BJ (cell line): ENCODE results near the gene TMEM135. TPM values are rescaled to one million over a fixed set of nuclear protein-coding genes. Genes with fewer than 3 reads are reported as not detected.

ENCODE experiments used
- CTCF ChIA-PET: fragments of 350-600 bp; formaldehyde crosslinking; extraction: SDS; loops from one replicate; lab custom pipeline; 2021; ENCODE audit warnings: antibody characterized with exemption, inconsistent platforms; lab: Yijun Ruan, JAX
- POLR2A ChIA-PET: fragments of 300-600 bp; sonication (Branson Sonifier 250); formaldehyde crosslinking; extraction: SDS; loops from one replicate; lab custom pipeline; 2021; ENCODE audit warnings: antibody characterized with exemption; lab: Charles Lee
- DNase-seq: peaks from one replicate; pipeline ENCODE4 v3.0.0-alpha.2; 2011; ENCODE audit warnings: low read depth
- H3K27me3 ChIP-seq: 2 replicates; pipeline ENCODE4 v1.6.0; 2011; ENCODE audit warnings: low read length; ENCODE audit not compliant: control insufficient read depth, insufficient read depth
- H3K36me3 ChIP-seq: 2 replicates; pipeline ENCODE4 v1.5.1; 2011; ENCODE audit warnings: low read length; ENCODE audit not compliant: control insufficient read depth, insufficient read depth
- H3K4me3 ChIP-seq: 2 replicates; pipeline ENCODE4 v1.5.1; 2011; ENCODE audit warnings: low read depth, mild to moderate bottlenecking, control low read depth, low read length
- CTCF ChIP-seq: IDR thresholded peaks from 2 replicates; pipeline ENCODE4 v1.5.1; 2011; ENCODE audit warnings: low read depth, mild to moderate bottlenecking, control low read depth, inconsistent platforms, low read length, moderate library complexity; ENCODE audit not compliant: insufficient read depth
- polyA plus RNA-seq: library from polyadenylated mRNA; depleted of rRNA; stranded (reverse); fragments of >200 nt; gene quantifications from 2 replicates; pipeline ENCODE4 v1.2.3, GENCODE V29; 2011

Gene TMEM135
- polyA plus RNA-seq, 1 experiment = 4.6 TPM

DNA sequence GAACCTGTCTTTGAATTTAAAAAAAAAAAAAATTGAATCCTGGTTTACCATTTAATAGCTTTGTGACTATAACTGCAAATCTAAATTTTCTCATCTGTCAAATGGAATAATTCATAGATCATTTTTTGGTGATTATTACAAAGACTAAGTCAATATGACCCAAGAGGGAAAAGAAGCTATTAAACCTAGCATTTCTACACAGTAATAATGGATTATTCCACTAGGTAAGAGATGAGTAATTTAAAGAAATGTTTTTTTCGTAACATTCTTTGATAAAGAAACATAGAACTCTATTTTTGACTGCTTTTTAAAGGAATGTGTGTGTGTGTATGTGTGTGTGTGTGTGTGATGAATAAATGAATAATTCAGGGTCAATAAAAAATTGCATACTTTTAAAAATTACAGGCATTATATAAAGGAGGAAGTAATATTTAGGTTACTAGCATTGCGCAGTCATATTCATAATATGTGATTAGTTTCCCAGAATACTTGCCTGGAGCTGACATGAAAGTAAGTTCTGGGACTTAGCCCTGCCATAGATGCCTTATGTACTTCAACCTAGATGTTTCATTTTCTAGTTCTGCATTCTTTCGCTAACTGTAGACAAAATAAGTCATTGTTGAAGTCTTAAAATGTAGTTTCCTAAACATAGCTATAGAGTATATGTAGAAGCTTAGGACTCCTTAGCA, 72.9 kb downstream of the TMEM135 start:
- POLR2A ChIA-PET = no interaction called here
- no peak for DNase-seq
- CTCF ChIA-PET = interaction anchor here (0.8 to 1.9 kb wide), 2 partner anchors 15 to 22 kb away, joined by 3 to 4 read pairs; no protein-coding TSS in a partner anchor
- no peaks in the 10 kb centered on the region for H3K27me3 ChIP-seq
- no peak for TF ChIP-seq CTCF
- H3K4me3 ChIP-seq = no peak overlapping the region
- no peaks in the 10 kb centered on the region for H3K36me3 ChIP-seq

GRCh38 chr11:87114093-87114492, 76.4 kb downstream of the TMEM135 start:
- CTCF ChIA-PET = no interaction called here
- H3K27me3 ChIP-seq = no peaks in the 10 kb centered on the region
- DNase-seq = no peak
- H3K36me3 ChIP-seq = no peaks in the 10 kb centered on the region
- POLR2A ChIA-PET = no interaction called here
- no peak for TF ChIP-seq CTCF
- no peak overlapping the region for H3K4me3 ChIP-seq

DNA sequence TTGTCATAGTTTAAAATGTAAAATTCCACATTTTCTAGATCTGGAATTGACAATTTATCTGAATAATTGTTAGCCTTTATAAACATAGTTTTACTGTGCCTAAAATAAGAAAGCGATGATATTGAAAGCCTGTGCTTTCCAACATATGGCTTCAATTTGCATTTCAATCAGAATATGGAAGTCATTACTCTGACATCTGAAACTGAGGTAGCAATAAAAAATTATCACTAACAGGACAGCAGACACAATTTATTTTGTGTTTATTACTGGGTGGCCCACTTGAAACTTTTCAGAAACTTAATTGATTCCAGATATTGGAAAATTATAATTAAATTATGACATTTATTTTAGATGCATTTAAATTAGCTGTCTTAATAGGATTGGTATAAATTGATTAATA, 78.5 kb downstream of the TMEM135 start:
- POLR2A ChIA-PET = no interaction called here
- DNase-seq = no peak
- no peaks in the 10 kb centered on the region for H3K27me3 ChIP-seq
- CTCF ChIA-PET = no interaction called here
- H3K4me3 ChIP-seq = no peak overlapping the region
- no peaks in the 10 kb centered on the region for H3K36me3 ChIP-seq
- no peak for TF ChIP-seq CTCF

- H3K27me3 ChIP-seq = no peaks in the 10 kb centered on the region
- CTCF ChIA-PET = no interaction called here
- TF ChIP-seq CTCF = no peak
- DNase-seq = no peak
- POLR2A ChIA-PET = no interaction called here
- no peaks in the 10 kb centered on the region for H3K36me3 ChIP-seq
- H3K4me3 ChIP-seq = no peak overlapping the region
Measured at GRCh38 chr11:87120937-87121336, 83.2 kb downstream of the TMEM135 start.

DNA sequence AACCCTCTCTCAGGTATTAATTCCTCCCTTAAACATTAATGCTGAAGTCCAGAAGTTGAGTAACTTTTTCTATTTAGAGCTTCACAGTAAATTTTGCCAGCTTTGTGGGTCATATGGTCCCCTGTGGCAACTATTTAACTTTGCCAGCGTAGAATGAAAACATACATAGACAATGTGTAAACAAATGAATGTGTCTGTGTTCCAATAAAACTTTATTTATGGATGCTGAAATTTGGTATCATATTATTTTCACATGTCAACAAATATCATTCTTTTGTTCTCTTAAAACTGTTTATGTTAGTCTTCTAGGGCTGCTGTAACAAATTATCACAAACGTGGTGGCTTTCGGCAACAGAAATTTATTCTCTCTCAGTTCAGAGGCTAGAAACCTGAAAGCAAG, 85.1 kb downstream of the TMEM135 start:
- no peak for DNase-seq
- no peak for TF ChIP-seq CTCF
- H3K36me3 ChIP-seq = no peaks in the 10 kb centered on the region
- ChIA-PET CTCF (no interaction called here), POLR2A (no interaction called here)
- H3K4me3 ChIP-seq = no peak overlapping the region
- no peaks in the 10 kb centered on the region for H3K27me3 ChIP-seq
